Measurements from ENCODE around the gene OR4C46. TPM values are rescaled to one million over a fixed set of nuclear protein-coding genes. Genes with fewer than 3 reads are reported as not detected.
"Not testable (repeated sequence)": the region's sequence is repeated elsewhere in the genome, so short reads cannot be mapped to it uniquely, and the experiment has no call there.

The OR4C46 gene
- total and polyA plus RNA-seq, 2 of the 8 experiments (the other 6 are each of a cell fraction or from before 2014, with no cell fraction given) = not detected

DNA sequence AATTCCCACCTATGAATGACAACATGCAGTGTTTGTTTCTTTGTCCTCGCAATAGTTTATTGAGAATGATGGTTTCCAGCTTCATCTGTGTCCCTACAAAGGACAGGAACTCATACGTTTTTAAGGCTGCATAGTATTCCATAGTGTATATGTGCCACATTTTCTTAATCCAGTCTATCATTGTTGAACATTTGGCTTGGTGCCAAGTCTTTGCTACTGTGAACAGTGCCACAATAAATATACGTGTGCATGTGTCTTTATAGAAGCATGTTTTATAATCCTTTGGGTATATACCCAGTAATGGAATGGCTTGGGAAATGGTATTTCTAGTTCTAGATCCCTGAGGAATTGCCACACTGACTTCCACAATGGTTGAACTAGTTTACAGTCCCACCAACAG, 42.4 kb downstream of the OR4C46 start:
- H2BK20ac ChIP-seq (ENCODE audit: low read length); H4K8ac ChIP-seq (ENCODE audit: extremely low read depth, insufficient read depth, low read length); H2BK12ac ChIP-seq (ENCODE audit: low read depth, low read length); H4K20me1 ChIP-seq (replicated peaks in 1 of 2; ENCODE audit: control insufficient read depth in 1 of 2, insufficient read depth in 2 of 2, low read length in 2 of 2); POLR2A ChIA-PET (ENCODE audit: partially characterized antibody); H2BK5ac ChIP-seq (ENCODE audit: low read depth, low read length); H4K91ac ChIP-seq (replicated peaks; ENCODE audit: insufficient read length, low read length); H3K4me2 ChIP-seq (ENCODE audit: insufficient read depth in 1 of 2, low read depth in 2 of 2, low read length in 2 of 2); H3K79me2 ChIP-seq (ENCODE audit: control insufficient read depth in 1 of 2, insufficient read depth in 2 of 2, low read length in 2 of 2); H3K56ac ChIP-seq (replicated peaks; ENCODE audit: insufficient read length, low read depth, low read length); H3K79me1 ChIP-seq (ENCODE audit: low read depth, low read length); DNase-seq (ENCODE audit: low read depth in 1 of 2, low spot score in 2 of 2); H3K4me1 ChIP-seq (replicated peaks in 1 of 4; ENCODE audit: control insufficient read depth in 3 of 4, insufficient read depth in 4 of 4, low read length in 3 of 4); FAIRE-seq; H3K4me3 ChIP-seq (ENCODE audit: extremely low read depth in 1 of 4, insufficient read depth in 2 of 4, low read depth in 3 of 4, low read length in 4 of 4); H3K23ac ChIP-seq (ENCODE audit: insufficient read length); H3K36me3 ChIP-seq (ENCODE audit: control insufficient read depth in 2 of 4, insufficient read depth in 4 of 4, low read length in 3 of 4); H2AK5ac ChIP-seq (ENCODE audit: low read depth, low read length); CTCF ChIA-PET (ENCODE audit: partially characterized antibody); H2BK15ac ChIP-seq (ENCODE audit: low read length); H4K5ac ChIP-seq (ENCODE audit: insufficient read length, low read depth, low read length); H3K14ac ChIP-seq (ENCODE audit: insufficient read length); H3K27me3 ChIP-seq (replicated peaks in 1 of 4; ENCODE audit: control insufficient read depth in 3 of 4, extremely low read depth in 1 of 4, insufficient read depth in 3 of 4, low read length in 3 of 4); H2AFZ ChIP-seq (ENCODE audit: low read length); H3K27ac ChIP-seq (ENCODE audit: low read depth, low read length); H3K9ac ChIP-seq (replicated peaks in 1 of 4; ENCODE audit: extremely low read depth in 1 of 4, low read depth in 3 of 4, low read length in 3 of 4); H3K23me2 ChIP-seq (ENCODE audit: low read depth, low read length); H2BK120ac ChIP-seq (replicated peaks; ENCODE audit: low read depth, low read length); H3K4ac ChIP-seq (replicated peaks; ENCODE audit: insufficient read length, low read depth, low read length); H3K18ac ChIP-seq (ENCODE audit: extremely low read depth, low read length): not testable (repeated sequence)
- 74% methylated on average over 3 of the region's 3 CpGs; no CpG with 5 or more reads in 1 of the 2 experiments for WGBS, 2 experiments (ENCODE audit: extremely low coverage in 1 of 2, insufficient coverage in 1 of 2, insufficient read length in 1 of 2, insufficient replicate concordance in 2 of 2, low coverage in 1 of 2, low lambda C conversion rate in 2 of 2, missing lambda C conversion rate in 1 of 2)
- peaks cover 32 to 54% of the 10 kb centered on the region in 2 experiments for H3K9me3 ChIP-seq (ENCODE audit: insufficient read depth in 2 of 2, low read depth in 1 of 2, low read length in 1 of 2)
